NCI-H2227 treated with DMSO at 0.1 percent for 48 hours (cell line): Measurements from ENCODE around the gene NCK2.

Source experiments
- DNase-seq: peaks from one replicate; lab custom pipeline; 2025; lab: John Stamatoyannopoulos, UW

NCK2 gene

DNA sequence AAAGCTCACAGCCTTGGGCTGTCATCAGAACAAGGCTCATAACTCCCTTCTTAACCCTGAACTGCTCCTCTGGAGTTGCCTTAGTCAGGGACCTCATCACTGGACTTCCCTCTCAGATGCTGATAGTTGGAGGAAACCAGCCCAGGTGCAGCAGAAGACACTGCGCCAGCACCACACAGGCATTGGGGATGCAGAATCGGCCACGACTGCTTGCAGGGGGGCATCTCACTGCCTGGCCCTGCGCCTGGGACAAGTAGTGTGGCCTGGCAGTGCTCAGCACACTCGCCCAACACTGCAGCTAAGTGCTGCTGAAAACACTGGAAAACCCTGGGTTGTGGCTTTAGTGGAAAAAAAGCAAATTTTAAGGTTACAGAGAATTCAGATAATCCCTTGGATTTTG lies 68.7 kb downstream of the NCK2 start:
- DNase-seq = no peak

DNA sequence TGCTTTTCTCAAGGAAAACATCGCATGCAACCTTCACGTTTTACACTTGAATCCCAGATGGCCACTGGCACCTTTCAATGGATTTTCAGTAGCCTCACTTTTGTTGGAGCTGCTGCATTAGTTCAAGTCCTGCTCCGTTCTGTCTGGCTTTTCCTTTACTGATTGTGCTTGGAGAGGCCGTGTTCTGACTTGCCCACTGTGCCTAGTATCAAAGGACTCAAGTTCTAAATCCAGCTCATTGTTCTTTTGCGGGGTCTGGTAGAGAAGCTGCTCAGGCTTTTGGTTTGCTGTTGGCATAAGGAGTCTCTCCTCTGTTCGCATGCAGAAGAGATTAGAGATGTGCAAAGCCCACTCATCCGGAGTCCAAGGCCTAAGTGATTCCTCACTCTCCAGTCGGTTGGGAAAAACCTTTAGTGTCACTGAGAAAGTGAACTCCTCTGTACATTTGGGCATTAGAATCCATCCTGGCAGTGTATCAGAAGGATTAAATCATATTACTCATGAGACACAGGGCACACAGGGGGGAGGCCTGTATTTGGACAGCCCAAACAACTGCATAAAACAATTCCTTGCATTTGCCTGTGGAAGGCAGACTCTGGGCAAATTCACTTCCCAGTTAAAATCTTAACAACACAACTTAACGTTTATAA lies 69.7 kb downstream of the NCK2 start:
- DNase-seq = no peak

DNA sequence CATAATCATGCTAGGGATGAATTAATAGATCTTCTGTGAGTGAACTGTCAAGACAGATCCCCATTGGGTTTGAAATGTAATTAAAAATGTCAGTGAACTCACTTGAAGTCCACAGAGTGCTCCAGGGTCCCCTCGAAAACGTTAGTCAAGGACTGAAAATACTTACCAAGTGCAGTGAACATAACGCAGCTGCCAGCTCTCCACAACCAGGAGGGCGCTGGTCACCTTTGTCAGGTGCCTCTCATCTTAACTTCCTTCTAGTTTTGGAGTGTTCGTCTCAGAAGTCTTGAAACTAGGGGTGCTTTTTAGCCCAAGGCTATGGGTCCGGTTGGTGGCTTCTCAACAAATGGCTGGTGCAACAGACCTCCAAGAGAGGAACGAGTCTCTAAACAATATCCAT lies 70.7 kb downstream of the NCK2 start:
- no peak for DNase-seq

DNA sequence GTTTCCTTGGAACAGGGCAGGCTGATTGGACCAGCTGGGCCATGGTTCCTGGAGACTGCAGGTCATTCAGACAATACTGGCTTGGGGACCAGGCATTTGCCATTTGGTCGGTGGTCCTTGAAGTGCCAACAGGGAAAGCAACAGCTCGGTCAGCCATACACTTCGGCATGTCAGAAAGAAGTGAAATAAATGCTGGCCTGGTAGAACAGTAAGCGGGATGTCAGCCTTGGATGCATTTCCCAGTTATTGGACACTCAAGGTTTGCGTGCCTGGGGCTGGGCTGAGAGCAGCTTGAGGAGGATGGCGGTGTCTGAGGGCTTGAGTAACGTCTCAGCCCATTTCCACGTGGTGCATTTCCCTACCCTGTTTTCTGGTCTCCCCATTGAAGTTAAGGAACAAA lies 75.4 kb downstream of the NCK2 start:
- no peak for DNase-seq

GRCh38 chr2:105820691-105821090 lies 76.0 kb downstream of the NCK2 start:
- no peak for DNase-seq

- no peak for DNase-seq
Measured at GRCh38 chr2:105821428-105822125, 76.9 kb downstream of the NCK2 start.

DNA sequence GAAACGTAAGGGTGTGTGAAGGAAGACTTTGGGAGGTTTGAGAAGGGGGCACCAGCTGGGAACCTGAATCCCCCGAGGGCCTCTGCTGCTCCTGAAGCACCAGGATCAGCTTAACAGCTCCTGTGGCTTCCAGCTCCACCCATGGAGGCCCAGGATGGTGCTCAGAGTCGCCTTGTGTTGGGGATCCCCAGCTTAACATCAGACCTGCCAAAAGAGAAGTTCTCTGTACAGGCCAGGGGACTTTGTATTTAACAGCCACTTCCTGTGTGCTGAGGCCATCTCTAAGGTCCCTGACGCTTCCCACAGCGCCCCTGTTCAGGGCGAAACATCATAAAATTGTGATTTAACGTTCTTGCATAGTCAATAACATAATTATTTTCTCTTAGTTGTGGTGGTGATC lies 77.5 kb downstream of the NCK2 start:
- no peak for DNase-seq

GRCh38 chr2:105824446-105824845 lies 79.7 kb downstream of the NCK2 start:
- DNase-seq = no peak

GRCh38 chr2:105827351-105828096 lies 82.8 kb downstream of the NCK2 start:
- DNase-seq = no peak

GRCh38 chr2:105828558-105828957 lies 83.8 kb downstream of the NCK2 start:
- no peak for DNase-seq

DNA sequence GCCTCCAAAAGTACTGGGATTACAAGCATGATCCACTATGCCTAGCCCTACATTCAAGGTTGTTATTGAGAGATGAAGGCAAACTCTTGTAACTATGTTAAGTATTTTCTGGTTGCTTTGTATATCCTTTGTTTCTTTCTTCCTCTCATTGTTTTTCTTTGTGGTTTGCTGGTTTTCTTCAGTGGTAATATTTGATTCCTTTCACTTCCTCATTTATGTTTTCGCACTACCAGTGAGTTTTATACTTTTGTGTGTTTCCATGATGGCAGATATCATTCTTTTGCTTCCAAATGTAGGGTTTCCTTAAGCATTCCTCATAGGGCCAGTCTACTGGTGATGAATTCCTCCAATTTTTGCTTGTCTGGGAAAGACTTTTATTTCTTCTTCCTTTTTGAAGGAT lies 90.2 kb downstream of the NCK2 start:
- no peak for DNase-seq

DNA sequence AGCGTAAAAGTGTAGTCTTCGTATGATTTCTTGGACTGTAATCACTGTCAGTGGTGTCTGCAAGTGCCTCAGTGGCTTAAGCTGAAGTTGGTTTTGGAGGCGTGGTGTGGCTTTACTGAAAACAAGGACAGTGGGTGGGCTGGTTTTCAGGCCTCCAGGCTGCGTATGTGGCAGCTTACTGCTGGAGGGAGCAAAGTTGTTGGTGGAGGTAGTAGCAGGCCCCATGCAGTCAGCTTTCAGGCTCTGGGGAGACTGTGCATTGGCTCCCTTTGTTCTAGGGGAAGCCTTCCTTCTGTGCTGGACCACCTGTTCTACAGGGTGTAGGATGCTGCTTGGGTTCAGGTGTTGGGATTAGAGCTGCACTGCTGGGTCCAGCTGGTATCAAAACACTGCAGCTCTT lies 91.6 kb downstream of the NCK2 start:
- DNase-seq = no peak

DNA sequence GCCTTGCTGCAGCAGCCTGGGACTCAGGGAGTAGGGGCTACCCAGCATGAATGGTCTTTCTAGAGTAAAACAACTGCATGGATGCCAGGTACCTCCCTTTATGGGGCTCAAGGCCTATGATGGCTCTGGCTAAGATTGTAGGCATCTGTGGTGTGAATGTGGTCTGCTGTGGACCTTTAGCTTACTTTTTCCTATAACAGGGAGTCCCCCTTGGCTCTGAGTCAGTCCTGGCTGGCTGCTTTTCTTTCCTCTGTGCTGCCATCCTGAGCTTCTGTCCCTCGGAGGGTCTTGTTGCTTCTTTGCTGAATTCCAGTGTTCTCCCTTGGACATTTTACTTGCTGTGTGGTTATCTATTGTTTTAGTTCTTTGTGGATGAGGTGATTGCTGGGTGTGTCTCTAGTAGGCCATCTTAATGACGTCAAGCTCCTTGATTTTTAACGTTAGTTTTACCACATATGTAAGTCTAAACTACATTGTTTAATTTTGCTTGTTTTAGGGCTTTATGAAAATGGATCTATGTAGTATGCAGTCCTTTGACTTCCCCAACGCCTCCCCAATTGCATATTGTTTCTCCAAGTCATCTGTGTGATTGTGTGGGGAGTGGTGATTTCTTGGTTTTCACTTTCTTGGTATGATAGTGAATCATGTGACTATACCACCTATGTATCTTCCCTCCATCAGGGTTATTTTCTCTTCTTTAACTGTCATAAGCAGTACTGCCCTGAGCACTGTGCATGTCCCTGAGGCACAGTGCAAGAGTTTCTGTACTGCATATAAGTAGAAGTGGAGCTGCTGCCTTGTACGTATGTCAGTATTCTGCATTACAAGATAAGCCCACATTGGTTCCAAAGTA lies 92.4 kb downstream of the NCK2 start:
- no peak for DNase-seq

DNA sequence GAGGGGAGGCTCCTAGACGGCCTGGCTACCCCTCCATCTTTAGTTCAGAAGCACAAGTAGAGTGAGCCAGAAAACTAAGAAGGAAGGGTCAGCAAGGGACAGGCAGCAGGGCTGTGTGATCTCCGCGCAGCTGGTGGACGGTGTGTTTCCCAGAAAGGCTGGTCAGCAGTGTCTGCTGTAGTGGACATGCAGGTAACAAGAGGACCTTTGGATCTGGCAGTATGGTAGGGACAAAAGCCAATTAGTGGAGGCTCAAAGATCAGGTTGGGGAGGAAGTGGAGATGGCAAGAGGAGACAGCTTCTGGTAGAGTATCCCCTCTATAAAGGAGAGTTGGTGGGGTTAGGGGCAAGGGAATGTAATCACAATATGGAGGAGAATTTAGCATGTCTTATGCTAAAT lies 95.1 kb downstream of the NCK2 start:
- no peak for DNase-seq

DNA sequence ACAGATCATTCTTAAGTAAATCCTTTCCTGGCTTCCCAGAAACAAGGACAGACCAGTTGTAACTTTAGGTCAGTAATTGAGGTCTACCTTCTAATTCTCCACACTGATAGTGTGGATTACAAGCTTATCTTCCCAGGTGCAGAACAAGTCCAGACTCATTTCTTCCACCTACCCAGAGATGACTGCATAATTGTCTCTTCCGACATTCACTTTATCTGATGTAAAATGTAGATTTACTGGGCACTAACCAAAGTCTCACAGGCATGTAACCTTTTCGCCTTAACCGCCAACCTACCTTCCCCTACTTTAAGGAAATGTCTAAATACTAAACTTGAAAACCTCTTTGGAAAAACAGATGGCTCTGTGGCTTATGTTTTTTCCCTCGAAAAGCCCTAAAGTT lies 96.2 kb downstream of the NCK2 start:
- DNase-seq = no peak

DNA sequence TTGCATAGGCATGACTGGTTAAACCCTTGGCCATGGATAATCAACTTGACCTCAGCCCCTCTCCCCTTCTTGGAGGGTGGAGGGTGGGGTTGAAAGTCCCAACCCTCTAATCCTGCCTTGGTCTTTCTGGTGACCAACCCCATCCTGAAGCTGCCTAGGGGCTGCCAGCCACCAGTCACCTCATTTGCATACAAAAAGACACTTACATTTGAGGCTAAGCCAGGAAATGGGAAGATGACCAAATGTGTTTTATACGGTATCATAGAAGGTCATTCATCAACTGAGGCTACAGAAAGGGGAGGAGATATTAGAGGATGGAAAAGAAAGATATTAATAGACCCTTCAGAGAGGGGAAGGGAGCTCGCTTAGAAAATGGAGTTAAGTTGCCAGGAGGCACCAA lies 96.8 kb downstream of the NCK2 start:
- DNase-seq = no peak

- no peak for DNase-seq
Measured at GRCh38 chr2:105842555-105842954, 97.8 kb downstream of the NCK2 start.

- DNase-seq = no peak
Measured at GRCh38 chr2:105843476-105844374, 99.0 kb downstream of the NCK2 start.

- DNase-seq = no peak
Measured at GRCh38 chr2:105845976-105846375, 101.3 kb downstream of the NCK2 start.

GRCh38 chr2:105847056-105847455 lies 102.3 kb downstream of the NCK2 start:
- DNase-seq = no peak

DNA sequence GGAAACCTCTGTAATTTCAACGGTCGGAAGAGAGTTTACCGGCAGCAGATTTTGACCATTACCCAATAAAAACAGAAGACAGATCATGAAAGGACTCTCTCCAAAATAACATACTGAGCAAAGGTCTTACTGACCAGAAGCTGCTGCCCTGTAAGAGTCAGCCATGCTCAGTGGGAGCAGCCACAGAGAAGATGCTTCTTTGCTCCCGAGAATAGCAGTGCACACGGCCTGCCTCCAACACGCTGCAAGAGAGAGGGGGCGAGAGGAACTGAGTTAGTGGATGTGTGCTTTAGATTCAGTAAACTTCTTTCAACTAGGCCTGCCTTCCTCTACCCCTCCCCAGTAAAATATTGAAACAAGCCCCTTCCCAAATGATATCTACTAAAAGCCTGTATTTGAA lies 103.7 kb downstream of the NCK2 start:
- DNase-seq = no peak
